K562 (cell line): Measurements from ENCODE around the gene TEFM. TPM values are rescaled to one million over a fixed set of nuclear protein-coding genes. Genes with fewer than 3 reads are reported as not detected.
A peak's percentile ranks its signal among the peaks of the same experiment; 100 is the strongest.

Source experiments
- ATF1 ChIP-seq, 2 experiments: fragments of 450-650 bp in 1 of 2; IDR thresholded peaks; 2 replicates each; pipeline ENCODE4 v1.6.1; 2016; ENCODE audit warnings: missing compliant biosample characterization in 1 of 2, missing genetic modification characterization in 1 of 2
- CBX2 ChIP-seq: fragments of 200-600 bp; sonication (generic); IDR thresholded peaks from one replicate; pipeline ENCODE4 v1.6.1; 2012; ENCODE audit warnings: mild to moderate bottlenecking, low read length, inconsistent platforms; ENCODE audit not compliant: insufficient read depth, poor library complexity, severe bottlenecking
- HSF4 ChIP-seq: fragments of 250-450 bp; sonication (Bioruptor Pico); IDR thresholded peaks from 2 replicates; pipeline ENCODE4 v2.1.2; 2022; ENCODE audit warnings: mild to moderate bottlenecking, moderate library complexity, borderline replicate concordance
- NONO ChIP-seq, 2 experiments: fragments of 200-400 bp in 1 of 2; fragments of 450-650 bp in 1 of 2; formaldehyde crosslinking in 1 of 2; IDR thresholded peaks; 2 replicates each; pipeline ENCODE4 v1.6.1; 2017; ENCODE audit warnings: low read depth in 2 of 2, mild to moderate bottlenecking in 2 of 2, moderate library complexity in 2 of 2, low read length in 1 of 2
- TEAD1 ChIP-seq, 2 experiments: fragments of 450-650 bp in 1 of 2; sonication (generic) in 1 of 2; formaldehyde crosslinking; IDR thresholded peaks; 2 replicates each; pipeline versions ENCODE4 v1.4.0 to v1.8.0; 2020 to 2022; ENCODE audit warnings: mild to moderate bottlenecking in 2 of 2, missing genetic modification reagents in 1 of 2
- TEAD2 ChIP-seq: fragments of 450-650 bp; IDR thresholded peaks from 2 replicates; pipeline ENCODE4 v1.6.1; 2016; ENCODE audit warnings: missing genetic modification characterization, control low read depth, missing compliant biosample characterization
- ZNF263 ChIP-seq: sonication (generic); formaldehyde crosslinking; IDR thresholded peaks from 2 replicates; pipeline ENCODE4 v1.8.0; 2022; ENCODE audit warnings: mild to moderate bottlenecking, missing genetic modification reagents, borderline replicate concordance
- ZNF766 ChIP-seq: fragments of 200-800 bp; sonication (Bioruptor generic); conservative IDR thresholded peaks from 2 replicates; pipeline ENCODE4 v1.6.1; 2016; ENCODE audit warnings: missing genetic modification characterization, missing compliant biosample characterization
- polyA plus RNA-seq, 8 experiments: library from polyadenylated mRNA; depleted of rRNA in 4 of 8; stranded (reverse) in 5 of 8; unstranded in 3 of 8; fragments of >200 nt; fragmentation: Nextera tagmentation in 2 of 8; fragmentation: Illumina TruSeq in 1 of 8; extraction: Ambion mirVana in 2 of 8; extraction: Trizol in 1 of 8; gene quantifications; 2 replicates each; pipeline versions ENCODE4 v1.2.1 to v1.2.3, GENCODE V29; 2011 to 2014; ENCODE audit warnings: inconsistent platforms in 1 of 8, missing spikeins in 1 of 8
- total RNA-seq, 7 experiments: library from RNA; depleted of rRNA in 6 of 7; stranded (reverse); fragments of >200 nt in 6 of 7; fragmentation: Illumina TruSeq in 2 of 7; extraction: Trizol in 2 of 7; gene quantifications; 2 replicates each; pipeline versions ENCODE4 v1.2.1 to v1.2.3, GENCODE V29; 2011 to 2021; ENCODE audit warnings: low replicate concordance in 1 of 7
- TF ChIP-seq, protein P1 (sequence below), 2 experiments: fragments of 150-350 bp in 1 of 2; IDR thresholded peaks; 2 replicates each; pipeline ENCODE4 v1.6.1; 2012 to 2016; ENCODE audit warnings: low read depth in 2 of 2, low read length in 2 of 2, mild to moderate bottlenecking in 1 of 2, moderate library complexity in 1 of 2
- TF ChIP-seq, protein P2 (sequence below): fragments of 450-650 bp; IDR thresholded peaks from 2 replicates; pipeline ENCODE4 v1.6.1; 2017; ENCODE audit warnings: mild to moderate bottlenecking, moderate library complexity
- TF ChIP-seq, protein P3 (sequence below): sonication (generic); formaldehyde crosslinking; IDR thresholded peaks from 2 replicates; pipeline ENCODE4 v1.9.0; 2022; ENCODE audit warnings: mild to moderate bottlenecking, missing genetic modification reagents
- TF ChIP-seq, protein P4 (sequence below): fragments of 450-650 bp; formaldehyde crosslinking; IDR thresholded peaks from 2 replicates; pipeline ENCODE4 v1.4.0; 2020; ENCODE audit warnings: mild to moderate bottlenecking, moderate library complexity
- TF ChIP-seq, protein P5 (sequence below): fragments of 450-650 bp; formaldehyde crosslinking; IDR thresholded peaks from 2 replicates; pipeline ENCODE4 v1.4.0; 2020; ENCODE audit warnings: mild to moderate bottlenecking, mixed read lengths

Gene TEFM
- total and polyA plus RNA-seq, 9 of the 15 experiments (the other 6 are each of a cell fraction or from before 2014, with no cell fraction given): 12.5 to 60.3 (median 23.3) TPM

DNA sequence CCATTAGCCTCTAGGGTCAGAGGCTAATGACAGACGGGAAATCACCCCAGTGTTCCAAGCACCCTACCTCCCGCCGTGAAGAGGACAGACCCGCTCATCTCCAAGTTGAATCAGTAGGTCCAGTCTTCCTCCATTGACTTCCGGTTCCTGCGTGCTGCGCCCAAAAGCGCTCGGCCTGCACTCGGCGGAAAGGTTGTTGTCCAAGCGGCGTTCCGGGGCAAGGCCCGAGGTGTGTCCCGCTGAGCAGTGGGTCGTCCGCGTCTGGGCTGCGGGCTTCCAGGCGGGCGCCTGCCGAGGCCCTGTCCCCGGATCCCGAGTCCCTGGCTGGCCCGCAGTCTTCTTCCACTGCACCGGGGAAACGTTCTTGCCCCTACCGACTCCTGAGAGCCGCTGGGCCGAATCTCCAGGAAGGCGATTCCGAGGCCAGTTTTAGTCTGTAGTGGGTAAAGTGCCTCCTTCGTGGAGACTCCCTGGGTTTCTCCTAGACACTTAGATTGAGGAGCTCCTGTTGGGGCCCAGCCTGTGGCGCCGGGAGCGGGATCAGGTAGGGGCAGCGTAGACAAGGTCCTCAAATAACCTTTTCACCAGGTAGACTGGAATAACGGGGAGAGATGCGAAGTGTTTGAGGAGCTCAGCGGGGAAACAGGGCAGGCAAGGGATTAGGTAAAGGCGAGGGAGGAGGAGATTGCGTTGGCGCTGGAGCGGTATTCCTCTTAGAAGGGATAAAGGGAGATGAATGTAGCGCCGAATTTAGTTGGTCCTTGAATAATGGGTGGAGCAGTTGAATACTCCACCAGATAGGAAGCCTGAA lies at the start of gene TEFM (continued):
- TF ChIP-seq, protein P1, sequence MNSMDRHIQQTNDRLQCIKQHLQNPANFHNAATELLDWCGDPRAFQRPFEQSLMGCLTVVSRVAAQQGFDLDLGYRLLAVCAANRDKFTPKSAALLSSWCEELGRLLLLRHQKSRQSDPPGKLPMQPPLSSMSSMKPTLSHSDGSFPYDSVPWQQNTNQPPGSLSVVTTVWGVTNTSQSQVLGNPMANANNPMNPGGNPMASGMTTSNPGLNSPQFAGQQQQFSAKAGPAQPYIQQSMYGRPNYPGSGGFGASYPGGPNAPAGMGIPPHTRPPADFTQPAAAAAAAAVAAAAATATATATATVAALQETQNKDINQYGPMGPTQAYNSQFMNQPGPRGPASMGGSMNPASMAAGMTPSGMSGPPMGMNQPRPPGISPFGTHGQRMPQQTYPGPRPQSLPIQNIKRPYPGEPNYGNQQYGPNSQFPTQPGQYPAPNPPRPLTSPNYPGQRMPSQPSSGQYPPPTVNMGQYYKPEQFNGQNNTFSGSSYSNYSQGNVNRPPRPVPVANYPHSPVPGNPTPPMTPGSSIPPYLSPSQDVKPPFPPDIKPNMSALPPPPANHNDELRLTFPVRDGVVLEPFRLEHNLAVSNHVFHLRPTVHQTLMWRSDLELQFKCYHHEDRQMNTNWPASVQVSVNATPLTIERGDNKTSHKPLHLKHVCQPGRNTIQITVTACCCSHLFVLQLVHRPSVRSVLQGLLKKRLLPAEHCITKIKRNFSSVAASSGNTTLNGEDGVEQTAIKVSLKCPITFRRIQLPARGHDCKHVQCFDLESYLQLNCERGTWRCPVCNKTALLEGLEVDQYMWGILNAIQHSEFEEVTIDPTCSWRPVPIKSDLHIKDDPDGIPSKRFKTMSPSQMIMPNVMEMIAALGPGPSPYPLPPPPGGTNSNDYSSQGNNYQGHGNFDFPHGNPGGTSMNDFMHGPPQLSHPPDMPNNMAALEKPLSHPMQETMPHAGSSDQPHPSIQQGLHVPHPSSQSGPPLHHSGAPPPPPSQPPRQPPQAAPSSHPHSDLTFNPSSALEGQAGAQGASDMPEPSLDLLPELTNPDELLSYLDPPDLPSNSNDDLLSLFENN (IDR thresholded peaks at IDR 0.05; ENCODE audit: low read depth in 2 of 2, low read length in 2 of 2): peak in 1 of 2 experiments; percentile 59; a peak in 1 of 4 replicates
- TF ChIP-seq, protein P2, sequence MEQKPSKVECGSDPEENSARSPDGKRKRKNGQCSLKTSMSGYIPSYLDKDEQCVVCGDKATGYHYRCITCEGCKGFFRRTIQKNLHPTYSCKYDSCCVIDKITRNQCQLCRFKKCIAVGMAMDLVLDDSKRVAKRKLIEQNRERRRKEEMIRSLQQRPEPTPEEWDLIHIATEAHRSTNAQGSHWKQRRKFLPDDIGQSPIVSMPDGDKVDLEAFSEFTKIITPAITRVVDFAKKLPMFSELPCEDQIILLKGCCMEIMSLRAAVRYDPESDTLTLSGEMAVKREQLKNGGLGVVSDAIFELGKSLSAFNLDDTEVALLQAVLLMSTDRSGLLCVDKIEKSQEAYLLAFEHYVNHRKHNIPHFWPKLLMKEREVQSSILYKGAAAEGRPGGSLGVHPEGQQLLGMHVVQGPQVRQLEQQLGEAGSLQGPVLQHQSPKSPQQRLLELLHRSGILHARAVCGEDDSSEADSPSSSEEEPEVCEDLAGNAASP: no peak
- peak; percentile 42 to 70; a peak in 3 of 4 replicates for TF ChIP-seq NONO (IDR thresholded peaks at IDR 0.05; ENCODE audit: low read depth in 2 of 2, low read length in 1 of 2)
- no peak for TF ChIP-seq ATF1 (CRISPR knock-in tag; IDR thresholded peaks at IDR 0.05)
- TF ChIP-seq ATF1 (tag; IDR thresholded peaks at IDR 0.05): peak; percentile 71
- TF ChIP-seq, protein P3, sequence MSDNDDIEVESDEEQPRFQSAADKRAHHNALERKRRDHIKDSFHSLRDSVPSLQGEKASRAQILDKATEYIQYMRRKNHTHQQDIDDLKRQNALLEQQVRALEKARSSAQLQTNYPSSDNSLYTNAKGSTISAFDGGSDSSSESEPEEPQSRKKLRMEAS (CRISPR knock-in tag): 0 out of 2 replicates have a peak, but pooled peaks have one; percentile 16
- TF ChIP-seq, protein P4, sequence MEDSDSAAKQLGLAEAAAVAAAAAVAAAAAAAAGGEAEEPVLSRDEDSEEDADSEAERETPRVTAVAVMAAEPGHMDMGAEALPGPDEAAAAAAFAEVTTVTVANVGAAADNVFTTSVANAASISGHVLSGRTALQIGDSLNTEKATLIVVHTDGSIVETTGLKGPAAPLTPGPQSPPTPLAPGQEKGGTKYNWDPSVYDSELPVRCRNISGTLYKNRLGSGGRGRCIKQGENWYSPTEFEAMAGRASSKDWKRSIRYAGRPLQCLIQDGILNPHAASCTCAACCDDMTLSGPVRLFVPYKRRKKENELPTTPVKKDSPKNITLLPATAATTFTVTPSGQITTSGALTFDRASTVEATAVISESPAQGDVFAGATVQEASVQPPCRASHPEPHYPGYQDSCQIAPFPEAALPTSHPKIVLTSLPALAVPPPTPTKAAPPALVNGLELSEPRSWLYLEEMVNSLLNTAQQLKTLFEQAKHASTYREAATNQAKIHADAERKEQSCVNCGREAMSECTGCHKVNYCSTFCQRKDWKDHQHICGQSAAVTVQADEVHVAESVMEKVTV (CRISPR knock-in tag): no peak
- peak; percentile 72; the same call in 1 of the 2 replicates for TF ChIP-seq ZNF766 (CRISPR knock-in tag)
- 0 out of 4 replicates have a peak, but pooled peaks of 1 of the 2 experiments have one; percentile 63 for TF ChIP-seq TEAD1 (CRISPR knock-in tag; IDR thresholded peaks at IDR 0.05)
- TF ChIP-seq CBX2: no peak
- TF ChIP-seq, protein P5, sequence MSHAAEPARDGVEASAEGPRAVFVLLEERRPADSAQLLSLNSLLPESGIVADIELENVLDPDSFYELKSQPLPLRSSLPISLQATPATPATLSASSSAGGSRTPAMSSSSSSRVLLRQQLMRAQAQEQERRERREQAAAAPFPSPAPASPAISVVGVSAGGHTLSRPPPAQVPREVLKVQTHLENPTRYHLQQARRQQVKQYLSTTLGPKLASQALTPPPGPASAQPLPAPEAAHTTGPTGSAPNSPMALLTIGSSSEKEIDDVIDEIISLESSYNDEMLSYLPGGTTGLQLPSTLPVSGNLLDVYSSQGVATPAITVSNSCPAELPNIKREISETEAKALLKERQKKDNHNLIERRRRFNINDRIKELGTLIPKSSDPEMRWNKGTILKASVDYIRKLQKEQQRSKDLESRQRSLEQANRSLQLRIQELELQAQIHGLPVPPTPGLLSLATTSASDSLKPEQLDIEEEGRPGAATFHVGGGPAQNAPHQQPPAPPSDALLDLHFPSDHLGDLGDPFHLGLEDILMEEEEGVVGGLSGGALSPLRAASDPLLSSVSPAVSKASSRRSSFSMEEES: no peak
- TF ChIP-seq ZNF263 (CRISPR knock-in tag): no peak; the same call in 1 of the 2 replicates
- TF ChIP-seq TEAD2 (tag): no peak
- TF ChIP-seq HSF4 (CRISPR knock-in tag): no peak
